NCI-H510A (cell line): ENCODE data around the gene KLHL17.
A peak's percentile ranks its signal among the peaks of the same experiment; 100 is the strongest.
"Not testable (repeated sequence)": the region's sequence is repeated elsewhere in the genome, so short reads cannot be mapped to it uniquely, and the experiment has no call there.

Source experiments
- DNase-seq: peaks from one replicate; lab custom pipeline; 2025; lab: John Stamatoyannopoulos, UW

KLHL17 gene

DNA sequence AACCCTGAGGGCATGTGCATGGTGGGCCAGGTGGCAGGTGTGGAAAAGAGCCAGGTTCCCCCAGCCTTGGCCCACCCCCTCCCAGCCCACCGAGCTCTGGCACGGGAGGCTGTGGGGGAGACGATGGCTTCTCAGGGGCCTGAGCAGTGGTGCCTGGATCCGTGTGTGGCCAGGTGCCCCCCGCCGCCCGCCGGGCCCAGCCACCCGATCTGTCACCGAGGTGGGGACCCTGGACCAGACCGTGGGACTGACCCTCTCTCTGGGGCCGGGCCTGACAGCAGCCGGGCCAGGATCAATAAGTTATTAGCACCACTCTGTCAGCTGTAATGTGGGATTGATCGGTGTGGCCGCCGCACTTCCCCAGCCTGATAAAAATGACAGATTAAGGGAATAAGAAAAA is 22.9 kb upstream of the KLHL17 start:
- no peak for DNase-seq

GRCh38 chr1:938088-938683 is 22.2 kb upstream of the KLHL17 start:
- DNase-seq = no peak

DNA sequence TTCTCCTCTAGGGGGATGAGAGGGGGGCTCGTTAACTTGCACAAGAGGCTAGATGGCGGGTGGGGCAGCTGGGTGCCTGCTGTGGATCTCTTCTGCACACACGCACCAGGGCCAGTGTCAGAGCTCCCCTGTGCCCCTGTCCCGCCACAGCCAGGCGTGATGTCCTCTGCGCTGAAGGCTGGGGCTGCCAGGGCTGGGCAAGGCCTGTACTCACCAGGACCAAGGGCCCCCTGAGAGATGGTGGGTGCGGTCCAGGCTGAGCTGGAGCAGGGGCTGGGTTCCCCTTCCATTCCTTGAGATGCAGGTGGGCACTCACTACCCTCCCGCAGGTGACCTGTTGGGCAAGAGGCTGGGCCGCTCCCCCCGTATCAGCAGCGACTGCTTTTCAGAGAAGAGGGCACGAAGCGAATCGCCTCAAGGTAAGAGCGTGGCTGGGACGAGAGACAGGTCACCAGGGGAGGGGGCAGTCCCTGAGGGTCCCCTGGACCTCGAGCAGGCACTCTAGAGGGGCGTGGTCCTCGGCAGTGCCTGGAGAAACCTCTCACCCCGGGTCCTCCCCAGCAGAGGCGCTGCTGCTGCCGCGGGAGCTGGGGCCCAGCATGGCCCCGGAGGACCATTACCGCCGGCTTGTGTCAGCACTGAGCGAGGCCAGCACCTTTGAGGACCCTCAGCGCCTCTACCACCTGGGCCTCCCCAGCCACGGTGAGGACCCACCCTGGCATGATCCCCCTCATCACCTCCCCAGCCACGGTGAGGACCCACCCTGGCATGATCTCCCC is 21.5 kb upstream of the KLHL17 start:
- no peak for DNase-seq

DNA sequence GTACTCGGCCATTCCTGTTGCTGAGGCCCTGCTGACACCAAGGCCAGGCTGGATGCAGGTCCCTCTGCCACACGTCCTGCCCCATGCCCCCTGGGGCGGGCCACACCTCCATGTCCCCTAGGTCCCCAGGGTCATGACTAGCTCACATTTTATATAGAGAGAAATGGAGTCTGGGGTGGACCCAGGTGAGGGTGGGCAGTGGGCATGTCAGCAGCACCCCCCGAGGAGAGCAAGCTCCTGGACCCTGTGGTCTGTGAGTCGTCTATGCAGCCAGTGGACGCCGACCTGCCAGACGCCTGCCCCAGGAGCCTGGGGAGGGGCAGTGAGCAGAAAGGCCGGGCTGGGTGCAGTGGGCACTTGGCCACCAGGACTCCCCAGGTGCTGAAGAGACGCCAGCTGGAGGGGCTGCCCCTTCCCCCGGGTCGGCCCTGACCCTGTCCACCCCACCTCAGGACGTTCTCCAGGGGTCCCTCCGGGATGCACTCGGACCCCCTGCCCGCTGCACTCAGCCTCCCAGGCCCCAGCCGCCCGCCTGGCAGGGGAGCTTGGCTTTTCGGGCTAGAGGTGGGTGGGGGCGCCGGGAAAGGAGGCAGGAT is 20.8 kb upstream of the KLHL17 start:
- no peak for DNase-seq

- DNase-seq = no peak
These were observed 20.0 kb upstream of the KLHL17 start for GRCh38 chr1:940107-941014.

DNA sequence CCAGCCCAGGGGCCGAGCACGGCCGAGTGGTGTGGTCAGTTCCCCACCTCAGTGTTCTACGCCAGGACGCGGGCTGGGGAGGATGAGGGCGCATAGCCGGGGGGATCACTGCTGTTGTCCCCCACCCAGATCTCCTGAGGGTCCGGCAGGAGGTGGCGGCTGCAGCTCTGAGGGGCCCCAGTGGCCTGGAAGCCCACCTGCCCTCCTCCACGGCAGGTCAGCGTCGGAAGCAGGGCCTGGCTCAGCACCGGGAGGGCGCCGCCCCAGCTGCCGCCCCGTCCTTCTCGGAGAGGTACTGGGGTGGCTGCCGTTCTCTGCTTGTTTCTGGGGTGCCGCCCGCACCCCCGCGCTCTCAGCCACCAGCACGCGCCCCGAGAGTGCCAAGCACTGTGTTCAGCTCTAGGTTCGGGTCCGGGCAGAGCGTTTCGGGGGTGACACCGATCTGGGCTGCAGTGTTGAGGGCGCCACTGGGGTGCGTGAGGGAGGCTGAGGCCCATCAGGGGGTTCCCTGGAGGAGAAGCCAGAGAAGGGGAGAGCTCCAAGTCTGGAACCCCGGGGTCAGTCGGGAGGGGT is 19.3 kb upstream of the KLHL17 start:
- DNase-seq = no peak

DNA sequence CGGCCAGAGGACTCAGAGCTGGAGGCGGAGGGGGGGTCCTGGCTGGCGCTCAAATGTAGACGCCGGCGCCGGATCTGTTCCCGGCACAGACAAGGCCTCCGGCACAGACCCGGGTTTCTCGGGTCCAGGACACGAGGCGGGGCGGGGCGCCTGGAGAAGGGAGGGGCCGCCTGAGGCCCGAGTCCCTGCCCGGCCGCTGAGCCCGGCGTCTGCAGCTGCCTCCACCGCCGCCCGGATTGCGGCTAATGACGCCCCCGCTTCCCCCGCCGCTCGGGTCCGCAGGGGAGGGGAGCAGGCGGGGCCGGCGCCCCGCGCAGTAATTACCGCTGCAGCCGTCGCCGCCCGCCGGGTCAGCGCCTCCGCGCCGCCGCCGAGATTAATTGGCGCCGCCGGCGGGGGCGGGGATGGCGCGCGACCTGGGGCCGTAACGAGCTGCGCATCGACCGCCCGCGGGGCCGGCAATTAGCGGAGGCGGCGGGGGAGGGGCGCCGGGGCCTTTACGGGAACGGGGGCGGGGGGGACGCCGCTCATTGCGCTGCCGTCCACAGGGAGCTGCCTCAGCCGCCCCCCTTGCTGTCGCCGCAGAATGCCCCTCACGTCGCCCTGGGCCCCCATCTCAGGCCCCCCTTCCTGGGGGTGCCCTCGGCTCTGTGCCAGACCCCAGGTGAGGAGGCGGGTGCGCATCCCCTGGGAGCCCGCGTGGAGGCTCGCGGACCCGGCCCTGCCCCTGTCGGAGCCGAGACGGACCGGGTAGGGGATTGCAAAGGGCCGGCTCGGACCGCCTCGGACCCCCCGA is 18.6 kb upstream of the KLHL17 start:
- DNase-seq = peak; percentile 85

DNA sequence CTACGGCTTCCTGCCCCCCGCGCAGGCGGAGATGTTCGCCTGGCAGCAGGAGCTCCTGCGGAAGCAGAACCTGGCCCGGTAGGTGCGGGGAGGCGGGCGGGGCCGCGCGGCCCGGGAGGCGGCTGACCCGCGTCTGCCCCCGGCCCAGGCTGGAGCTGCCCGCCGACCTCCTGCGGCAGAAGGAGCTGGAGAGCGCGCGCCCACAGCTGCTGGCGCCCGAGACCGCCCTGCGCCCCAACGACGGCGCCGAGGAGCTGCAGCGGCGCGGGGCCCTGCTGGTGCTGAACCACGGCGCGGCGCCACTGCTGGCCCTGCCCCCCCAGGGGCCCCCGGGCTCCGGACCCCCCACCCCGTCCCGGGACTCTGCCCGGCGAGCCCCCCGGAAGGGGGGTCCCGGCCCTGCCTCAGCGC is 18.0 kb upstream of the KLHL17 start:
- no peak for DNase-seq

- DNase-seq = no peak
These were observed 17.4 kb upstream of the KLHL17 start for GRCh38 chr1:942864-943533.

DNA sequence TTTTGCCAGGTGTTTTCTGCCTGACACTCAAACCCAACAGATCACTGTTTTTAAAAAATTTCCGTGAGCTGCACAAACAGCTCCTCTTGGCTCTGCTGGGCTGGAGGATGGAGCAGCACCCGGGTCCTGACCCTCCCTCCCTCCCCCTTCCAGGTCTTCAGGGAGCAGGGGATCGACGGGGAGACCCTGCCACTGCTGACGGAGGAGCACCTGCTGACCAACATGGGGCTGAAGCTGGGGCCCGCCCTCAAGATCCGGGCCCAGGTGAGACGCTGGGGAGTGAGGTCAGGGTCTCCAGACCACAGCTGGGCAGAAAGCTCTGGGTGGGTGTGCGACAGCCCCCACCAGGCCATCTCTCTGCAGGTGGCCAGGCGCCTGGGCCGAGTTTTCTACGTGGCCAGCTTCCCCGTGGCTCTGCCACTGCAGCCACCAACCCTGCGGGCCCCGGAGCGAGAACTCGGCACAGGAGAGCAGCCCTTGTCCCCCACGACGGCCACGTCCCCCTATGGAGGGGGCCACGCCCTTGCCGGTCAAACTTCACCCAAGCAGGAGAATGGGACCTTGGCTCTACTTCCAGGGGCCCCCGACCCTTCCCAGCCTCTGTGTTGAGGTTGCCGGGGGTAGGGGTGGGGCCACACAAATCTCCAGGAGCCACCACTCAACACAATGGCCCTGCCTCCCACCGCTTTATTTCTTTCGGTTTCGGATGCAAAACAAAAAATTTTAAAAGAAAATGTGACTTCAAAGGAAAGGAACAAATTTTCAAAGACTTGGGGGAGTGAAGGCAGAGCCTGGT is 16.6 kb upstream of the KLHL17 start:
- DNase-seq = no peak

GRCh38 chr1:944341-945325 is 15.8 kb upstream of the KLHL17 start:
- no peak for DNase-seq

DNA sequence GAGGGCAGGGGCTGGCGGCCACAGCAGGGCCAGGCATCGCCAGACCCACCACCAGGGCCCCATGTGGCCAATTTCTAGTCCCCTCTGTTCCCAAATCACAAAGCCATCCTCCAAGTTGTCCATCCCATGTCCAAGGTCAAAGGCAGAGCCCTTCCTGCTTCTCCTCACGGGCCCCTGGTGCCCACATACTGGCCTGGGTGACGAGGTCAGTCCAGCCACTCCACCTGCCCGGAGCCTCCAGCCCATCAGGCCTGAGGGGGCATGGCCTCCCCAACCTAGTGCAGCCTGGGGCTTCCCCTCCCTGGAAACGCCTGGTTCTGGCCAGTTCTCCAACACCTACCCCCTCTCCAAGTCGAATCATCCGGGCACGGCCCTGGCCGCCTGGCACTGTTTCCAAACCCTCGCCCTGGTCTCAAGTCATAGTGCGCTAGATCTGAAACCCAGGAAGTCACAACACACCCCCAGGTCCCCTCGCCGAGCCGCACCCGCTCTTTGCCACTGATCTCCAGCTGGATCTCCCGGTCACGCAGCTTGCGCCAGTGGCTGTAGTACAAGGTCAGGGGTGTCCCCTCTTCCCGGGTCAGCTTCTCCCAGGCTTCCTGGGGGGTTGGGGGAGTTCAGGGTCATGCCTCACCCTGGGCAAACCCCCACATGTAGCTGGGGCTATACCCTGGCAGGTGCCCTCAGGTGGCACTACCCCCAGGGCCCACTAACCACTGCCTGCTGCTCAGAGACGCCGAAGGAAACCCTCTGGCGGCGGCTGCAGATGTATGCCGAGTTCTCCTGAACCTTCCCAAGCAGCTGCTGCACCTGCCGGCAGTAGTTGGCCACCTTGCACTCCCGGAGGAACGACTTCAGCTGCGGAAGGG is 14.5 kb upstream of the KLHL17 start:
- DNase-seq = no peak

DNA sequence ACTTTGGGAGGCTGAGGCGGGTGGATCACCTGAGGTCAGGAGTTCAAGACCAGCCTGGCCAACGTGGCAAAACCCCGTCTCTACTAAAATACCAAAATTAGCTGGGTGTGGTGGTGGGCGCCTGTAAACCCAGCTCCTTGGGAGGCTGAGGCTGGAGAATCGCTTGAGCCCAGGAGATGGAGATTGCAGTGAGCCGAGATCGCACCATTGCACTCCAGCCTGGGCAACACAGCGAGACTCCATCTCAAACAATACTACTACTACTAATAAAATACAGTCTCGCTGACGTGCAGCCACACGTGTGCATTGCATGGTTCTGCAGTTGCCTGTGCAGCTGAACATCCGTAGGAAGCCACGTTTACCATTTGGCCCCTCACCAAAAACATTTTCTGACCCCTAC is 13.6 kb upstream of the KLHL17 start:
- DNase-seq = not testable (repeated sequence)

GRCh38 chr1:947958-948357 is 12.4 kb upstream of the KLHL17 start:
- no peak for DNase-seq

GRCh38 chr1:950268-950667 is 10.1 kb upstream of the KLHL17 start:
- DNase-seq = no peak

GRCh38 chr1:950881-951280 is 9.5 kb upstream of the KLHL17 start:
- DNase-seq = no peak

GRCh38 chr1:951364-951763 is 9.0 kb upstream of the KLHL17 start:
- no peak for DNase-seq

DNA sequence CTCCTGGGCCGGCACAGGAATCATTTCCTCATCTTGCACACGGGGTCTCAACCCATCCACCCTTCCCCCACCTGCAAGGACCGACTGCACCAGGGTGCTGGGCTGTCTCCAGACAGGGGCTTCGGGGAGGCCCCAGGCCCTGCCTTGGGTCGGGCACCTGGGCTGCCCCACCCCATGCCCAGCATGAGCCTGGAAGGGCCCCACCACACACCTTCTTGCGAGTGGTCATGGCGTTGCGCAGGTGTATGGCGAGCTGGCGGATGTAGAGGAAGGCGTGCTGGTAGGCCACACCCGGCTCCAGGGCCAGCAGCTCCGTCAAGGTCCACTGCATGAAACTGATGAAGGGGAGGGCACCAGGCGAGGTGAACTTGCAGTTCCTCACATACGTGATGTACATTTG is 8.2 kb upstream of the KLHL17 start:
- DNase-seq = no peak
